Amygdala (tissue), 56 donors: ENCODE measurements around the gene PRDM16.

Source experiments
- DNase-seq, 56 donors: peaks; one replicate each; lab custom pipeline; 2025; lab: John Stamatoyannopoulos, UW

The PRDM16 gene

GRCh38 chr1:3261969-3262579, 193.1 kb downstream of the PRDM16 start:
- DNase-seq: no peak

GRCh38 chr1:3262681-3263286, 193.8 kb downstream of the PRDM16 start:
- no peak for DNase-seq

GRCh38 chr1:3263790-3264189, 194.8 kb downstream of the PRDM16 start:
- DNase-seq: no peak

GRCh38 chr1:3264456-3264855, 195.5 kb downstream of the PRDM16 start:
- DNase-seq: no peak

GRCh38 chr1:3265835-3266805, 197.1 kb downstream of the PRDM16 start:
- DNase-seq: no peak

- DNase-seq: no peak
Measured at GRCh38 chr1:3266870-3267549, 198.0 kb downstream of the PRDM16 start.

- DNase-seq: no peak
Measured at GRCh38 chr1:3267550-3268270, 198.7 kb downstream of the PRDM16 start.

GRCh38 chr1:3268281-3268680, 199.3 kb downstream of the PRDM16 start:
- DNase-seq: no peak

GRCh38 chr1:3270403-3271245, 201.6 kb downstream of the PRDM16 start:
- peak in 1 of 56 donors; percentile 33 for DNase-seq

- DNase-seq: no peak
Measured at GRCh38 chr1:3271866-3272265, 202.9 kb downstream of the PRDM16 start.

GRCh38 chr1:3272321-3273045, 203.5 kb downstream of the PRDM16 start:
- no peak for DNase-seq

GRCh38 chr1:3273447-3273846, 204.4 kb downstream of the PRDM16 start:
- DNase-seq: no peak

GRCh38 chr1:3274972-3275371, 206.0 kb downstream of the PRDM16 start:
- DNase-seq: no peak

- no peak for DNase-seq
Measured at GRCh38 chr1:3275471-3276340, 206.7 kb downstream of the PRDM16 start.

- no peak for DNase-seq
Measured at GRCh38 chr1:3276341-3276800, 207.4 kb downstream of the PRDM16 start.

GRCh38 chr1:3277011-3277471, 208.0 kb downstream of the PRDM16 start:
- DNase-seq: no peak

- no peak for DNase-seq
Measured at GRCh38 chr1:3277623-3278022, 208.6 kb downstream of the PRDM16 start.
